HPDE6-E6E7 (cell line): ENCODE measurements around the gene CPSF3.
"Not testable (repeated sequence)": the region's sequence is repeated elsewhere in the genome, so short reads cannot be mapped to it uniquely, and the experiment has no call there.

ENCODE experiments used
- DNase-seq: peaks from one replicate; pipeline ENCODE4 v3.0.0; 2011; ENCODE audit warnings: missing footprints; ENCODE audit errors: extremely low spot score

CPSF3 gene

GRCh38 chr2:9466147-9466683, 42.8 kb downstream of the CPSF3 start:
- no peak for DNase-seq

- no peak for DNase-seq
Measured at GRCh38 chr2:9467687-9468086, 44.2 kb downstream of the CPSF3 start.

GRCh38 chr2:9471206-9471605, 47.8 kb downstream of the CPSF3 start:
- no peak for DNase-seq

GRCh38 chr2:9472511-9472910, 49.1 kb downstream of the CPSF3 start:
- DNase-seq, result no peak

GRCh38 chr2:9473308-9473984, 50.0 kb downstream of the CPSF3 start:
- peak; percentile 65 for DNase-seq

GRCh38 chr2:9473985-9474360, 50.5 kb downstream of the CPSF3 start:
- DNase-seq, result peak; percentile 36

- peak; percentile 64 for DNase-seq
Measured at GRCh38 chr2:9474361-9475057, 51.1 kb downstream of the CPSF3 start, which contains the start of gene IAH1. Gene IAH1 (plus strand): TSS chr2:9474551. CDS start chr2:9474567, 16 bp downstream.

- no peak for DNase-seq
Measured at GRCh38 chr2:9477914-9478313, 54.5 kb downstream of the CPSF3 start.

- no peak for DNase-seq
Measured at GRCh38 chr2:9478526-9478925, 55.1 kb downstream of the CPSF3 start.

GRCh38 chr2:9480157-9480556, 56.7 kb downstream of the CPSF3 start:
- DNase-seq, result no peak

GRCh38 chr2:9483107-9483506, 59.7 kb downstream of the CPSF3 start:
- no peak for DNase-seq

- DNase-seq, result no peak
Measured at GRCh38 chr2:9484533-9484932, 61.1 kb downstream of the CPSF3 start.

- no peak for DNase-seq
Measured at GRCh38 chr2:9488583-9489547, 65.4 kb downstream of the CPSF3 start.

- DNase-seq, result no peak
Measured at GRCh38 chr2:9490789-9491188, 67.3 kb downstream of the CPSF3 start.

- DNase-seq, result no peak
Measured at GRCh38 chr2:9492927-9493326, 69.5 kb downstream of the CPSF3 start.

- DNase-seq, result no peak
Measured at GRCh38 chr2:9493478-9493877, 70.0 kb downstream of the CPSF3 start.

- DNase-seq, result no peak
Measured at GRCh38 chr2:9494081-9494480, 70.6 kb downstream of the CPSF3 start.

GRCh38 chr2:9497017-9497416, 73.6 kb downstream of the CPSF3 start:
- DNase-seq, result peak; percentile 58

- DNase-seq, result no peak
Measured at GRCh38 chr2:9498210-9498609, 74.8 kb downstream of the CPSF3 start.

GRCh38 chr2:9508931-9509330, 85.5 kb downstream of the CPSF3 start:
- DNase-seq, result no peak

GRCh38 chr2:9513946-9514345, 90.5 kb downstream of the CPSF3 start:
- not testable (repeated sequence) for DNase-seq
